GM19438 (cell line): ENCODE data around the gene DDIAS.
"Not testable (repeated sequence)": the region's sequence is repeated elsewhere in the genome, so short reads cannot be mapped to it uniquely, and the experiment has no call there.

ENCODE experiments used
- ATAC-seq: cut with Tn5 transposase; IDR thresholded peaks from one replicate; pipeline ENCODE4 v1.9.1; 2021; ENCODE audit warnings: low read depth; ENCODE audit not compliant: unreplicated experiment

DDIAS gene

GRCh38 chr11:82901165-82901921 is at the start of gene DDIAS:
DDIAS (plus strand) TSS chr11:82901736; CDS start chr11:82914739, 13,003 bp downstream.
- ATAC-seq: peak; percentile 58

- no peak for ATAC-seq
Observed at GRCh38 chr11:82854242-82854641, 47.3 kb upstream of the DDIAS start.

GRCh38 chr11:82854916-82855315 is 46.6 kb upstream of the DDIAS start:
- not testable (repeated sequence) for ATAC-seq

- no peak for ATAC-seq
Observed at GRCh38 chr11:82855616-82856015, 45.9 kb upstream of the DDIAS start.

- no peak for ATAC-seq
Observed at GRCh38 chr11:82857145-82857544, 44.4 kb upstream of the DDIAS start.

GRCh38 chr11:82858133-82858532 is 43.4 kb upstream of the DDIAS start:
- no peak for ATAC-seq

- no peak for ATAC-seq
Observed at GRCh38 chr11:82858556-82859091, 42.9 kb upstream of the DDIAS start.

GRCh38 chr11:82859750-82860149 is 41.8 kb upstream of the DDIAS start:
- ATAC-seq: no peak

GRCh38 chr11:82862379-82862778 is 39.2 kb upstream of the DDIAS start:
- ATAC-seq: no peak

GRCh38 chr11:82863209-82863608 is 38.3 kb upstream of the DDIAS start:
- ATAC-seq: peak; percentile 72

GRCh38 chr11:82864268-82864667 is 37.3 kb upstream of the DDIAS start:
- peak; percentile 49 for ATAC-seq

- no peak for ATAC-seq
Observed at GRCh38 chr11:82865841-82866240, 35.7 kb upstream of the DDIAS start.

GRCh38 chr11:82867495-82868082 is 33.9 kb upstream of the DDIAS start:
- no peak for ATAC-seq

GRCh38 chr11:82869657-82870056 is 31.9 kb upstream of the DDIAS start:
- no peak for ATAC-seq

- ATAC-seq: no peak
Observed at GRCh38 chr11:82871646-82872045, 29.9 kb upstream of the DDIAS start.

GRCh38 chr11:82872377-82873150 is 29.0 kb upstream of the DDIAS start:
- ATAC-seq: no peak

GRCh38 chr11:82873919-82874333 is 27.6 kb upstream of the DDIAS start:
- no peak for ATAC-seq

- ATAC-seq: no peak
Observed at GRCh38 chr11:82874646-82875523, 26.7 kb upstream of the DDIAS start.

GRCh38 chr11:82883853-82884252 is 17.7 kb upstream of the DDIAS start:
- no peak for ATAC-seq
